HG02642 (cell line): ENCODE results near the gene LOXL3.
"Not testable (repeated sequence)": the region's sequence is repeated elsewhere in the genome, so short reads cannot be mapped to it uniquely, and the experiment has no call there.

Source experiments
- ATAC-seq: cut with Tn5 transposase; IDR thresholded peaks from one replicate; pipeline ENCODE4 v1.9.1; 2021; ENCODE audit warnings: mild to moderate bottlenecking; ENCODE audit not compliant: unreplicated experiment, poor library complexity

LOXL3 gene

GRCh38 chr2:74496997-74497776 lies 56.6 kb downstream of the LOXL3 start:
- no peak for ATAC-seq

GRCh38 chr2:74495440-74495839 lies 58.3 kb downstream of the LOXL3 start:
- no peak for ATAC-seq

GRCh38 chr2:74493546-74493945 lies 60.2 kb downstream of the LOXL3 start:
- ATAC-seq: no peak

GRCh38 chr2:74491648-74492544 lies 61.8 kb downstream of the LOXL3 start:
- no peak for ATAC-seq

- no peak for ATAC-seq
Observed at GRCh38 chr2:74489906-74490305, 63.8 kb downstream of the LOXL3 start.

GRCh38 chr2:74488643-74489481 lies 64.9 kb downstream of the LOXL3 start:
- no peak for ATAC-seq

- ATAC-seq: no peak
Observed at GRCh38 chr2:74486141-74486540, 67.6 kb downstream of the LOXL3 start.

GRCh38 chr2:74483675-74484164 lies 70.0 kb downstream of the LOXL3 start:
- not testable (repeated sequence) for ATAC-seq

GRCh38 chr2:74482801-74483674 lies 70.7 kb downstream of the LOXL3 start, which contains the start of the genes CCDC142 and TTC31:
Gene CCDC142 (minus strand): TSS chr2:74482998. CDS start chr2:74482837, 161 bp downstream.
Gene TTC31 (plus strand): TSS chr2:74483081. CDS start chr2:74483096, 15 bp downstream.
- ATAC-seq: peak; percentile 90
